ENCODE measurements around the gene TLE1.
A peak's percentile ranks its signal among the peaks of the same experiment; 100 is the strongest.

The TLE1 gene

DNA sequence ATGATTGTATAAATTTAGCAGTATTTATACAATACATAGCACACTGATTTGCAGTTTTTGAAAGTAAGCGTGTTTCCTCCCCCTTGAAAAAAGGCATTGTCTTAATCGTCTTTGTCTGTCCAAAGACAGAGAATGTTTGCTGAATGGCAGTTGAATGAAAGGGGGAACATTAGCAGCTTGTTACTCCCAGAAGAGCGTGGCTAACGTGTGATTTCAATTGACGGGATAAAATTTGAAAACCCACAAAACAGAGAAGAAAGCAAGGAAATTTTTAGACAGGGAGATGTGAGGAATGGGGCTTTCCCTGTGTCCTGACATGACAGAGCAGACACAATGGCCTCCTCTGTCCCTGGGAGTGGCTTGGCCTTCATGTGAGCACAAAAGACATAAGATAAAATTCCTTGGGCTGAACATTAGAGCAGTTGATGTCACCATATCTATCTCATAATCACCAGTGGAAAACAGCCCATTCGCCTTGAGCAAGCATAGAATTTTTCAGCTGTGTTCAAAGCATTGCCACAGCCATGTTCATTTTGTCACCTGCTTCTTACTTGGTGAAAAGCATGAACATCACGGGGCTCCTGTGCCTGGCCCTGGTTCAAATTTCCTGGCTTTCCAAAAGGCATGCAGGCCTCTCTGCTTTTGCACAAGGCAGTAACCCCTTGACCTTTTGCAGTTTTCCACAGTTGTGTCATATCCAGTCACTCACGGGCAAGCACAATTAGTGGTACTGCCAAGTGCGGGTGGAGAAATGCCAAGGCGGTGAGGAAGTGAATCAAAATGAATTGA lies 126.9 kb downstream of the TLE1 start:
- Histone ChIP-seq H3K4me1 (ENCODE audit: control insufficient read depth, low read depth, low read length) (peaks cover 6% of the 10 kb centered on the region), H3K27me3 (ENCODE audit: control insufficient read depth, insufficient read depth, low read length) (no peaks in the 10 kb centered on the region), H3K9ac (ENCODE audit: low read length) (no peak overlapping the region), H3K4me3 (ENCODE audit: low read length) (no peak overlapping the region), H3K9me3 (ENCODE audit: control insufficient read depth, low read depth, low read length) (no peaks in the 10 kb centered on the region), H3K27ac (ENCODE audit: low read length) (no peak overlapping the region), H3K36me3 (ENCODE audit: control insufficient read depth, low read depth, low read length) (no peaks in the 10 kb centered on the region)

- no peak overlapping the region for H3K27ac ChIP-seq (ENCODE audit: low read length)
Observed at GRCh38 chr9:81560851-81561732, 128.3 kb downstream of the TLE1 start.

DNA sequence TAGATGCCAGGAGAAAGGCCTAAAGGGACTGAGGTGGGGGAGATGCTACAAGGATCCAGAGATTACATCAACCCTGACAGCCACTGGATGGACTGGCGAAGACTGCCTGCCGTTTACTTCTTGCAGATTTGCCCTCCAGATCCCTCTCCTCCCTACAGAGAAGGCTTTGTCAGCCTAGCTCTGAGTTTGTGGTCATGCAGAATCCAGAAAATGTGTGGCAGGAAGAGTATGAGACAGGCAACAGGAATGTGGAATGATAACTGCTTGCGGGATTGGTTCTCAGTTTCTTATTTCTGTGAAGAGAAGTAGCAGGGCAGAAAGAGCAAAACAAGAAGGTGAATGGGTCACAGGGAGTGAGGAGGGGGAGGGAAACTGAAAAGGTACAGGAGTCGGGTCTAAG lies 129.6 kb downstream of the TLE1 start:
- H3K27ac ChIP-seq (ENCODE audit: low read length), result no peak overlapping the region
- H3K36me3 ChIP-seq (ENCODE audit: control insufficient read depth, low read depth, low read length), result no peaks in the 10 kb centered on the region
- no peak overlapping the region for H3K4me3 ChIP-seq (ENCODE audit: low read length)
- H3K9me3 ChIP-seq (ENCODE audit: control insufficient read depth, low read depth, low read length), result no peaks in the 10 kb centered on the region
- H3K4me1 ChIP-seq (ENCODE audit: control insufficient read depth, low read depth, low read length), result peaks cover 6% of the 10 kb centered on the region
- H3K27me3 ChIP-seq (ENCODE audit: control insufficient read depth, insufficient read depth, low read length), result no peaks in the 10 kb centered on the region
- H3K9ac ChIP-seq (ENCODE audit: low read length), result no peak overlapping the region

More at GRCh38 chr9:81560851-81561732, 128.3 kb downstream of the TLE1 start:
- H3K9me3 ChIP-seq (ENCODE audit: control insufficient read depth, low read depth, low read length), result no peaks in the 10 kb centered on the region
- no peaks in the 10 kb centered on the region for H3K27me3 ChIP-seq (ENCODE audit: control insufficient read depth, insufficient read depth, low read length)
- no peak overlapping the region for H3K4me3 ChIP-seq (ENCODE audit: low read length)
- H3K36me3 ChIP-seq (ENCODE audit: control insufficient read depth, low read depth, low read length), result no peaks in the 10 kb centered on the region
- H3K4me1 ChIP-seq (ENCODE audit: control insufficient read depth, low read depth, low read length), result peaks cover 6% of the 10 kb centered on the region
- no peak overlapping the region for H3K9ac ChIP-seq (ENCODE audit: low read length)

GRCh38 chr9:81559197-81559596 lies 130.2 kb downstream of the TLE1 start:
- no peak overlapping the region for H3K27ac ChIP-seq (ENCODE audit: low read length)

GRCh38 chr9:81558091-81558830 lies 131.1 kb downstream of the TLE1 start:
- H3K4me1 ChIP-seq (ENCODE audit: control insufficient read depth, low read depth, low read length), result peaks cover 6% of the 10 kb centered on the region
- no peak overlapping the region for H3K9ac ChIP-seq (ENCODE audit: low read length)

More at GRCh38 chr9:81559197-81559596, 130.2 kb downstream of the TLE1 start:
- no peak overlapping the region for H3K4me3 ChIP-seq (ENCODE audit: low read length)
- H3K9ac ChIP-seq (ENCODE audit: low read length), result no peak overlapping the region
- no peaks in the 10 kb centered on the region for H3K36me3 ChIP-seq (ENCODE audit: control insufficient read depth, low read depth, low read length)
- peaks cover 6% of the 10 kb centered on the region for H3K4me1 ChIP-seq (ENCODE audit: control insufficient read depth, low read depth, low read length)
- no peaks in the 10 kb centered on the region for H3K9me3 ChIP-seq (ENCODE audit: control insufficient read depth, low read depth, low read length)
- H3K27me3 ChIP-seq (ENCODE audit: control insufficient read depth, insufficient read depth, low read length), result no peaks in the 10 kb centered on the region

DNA sequence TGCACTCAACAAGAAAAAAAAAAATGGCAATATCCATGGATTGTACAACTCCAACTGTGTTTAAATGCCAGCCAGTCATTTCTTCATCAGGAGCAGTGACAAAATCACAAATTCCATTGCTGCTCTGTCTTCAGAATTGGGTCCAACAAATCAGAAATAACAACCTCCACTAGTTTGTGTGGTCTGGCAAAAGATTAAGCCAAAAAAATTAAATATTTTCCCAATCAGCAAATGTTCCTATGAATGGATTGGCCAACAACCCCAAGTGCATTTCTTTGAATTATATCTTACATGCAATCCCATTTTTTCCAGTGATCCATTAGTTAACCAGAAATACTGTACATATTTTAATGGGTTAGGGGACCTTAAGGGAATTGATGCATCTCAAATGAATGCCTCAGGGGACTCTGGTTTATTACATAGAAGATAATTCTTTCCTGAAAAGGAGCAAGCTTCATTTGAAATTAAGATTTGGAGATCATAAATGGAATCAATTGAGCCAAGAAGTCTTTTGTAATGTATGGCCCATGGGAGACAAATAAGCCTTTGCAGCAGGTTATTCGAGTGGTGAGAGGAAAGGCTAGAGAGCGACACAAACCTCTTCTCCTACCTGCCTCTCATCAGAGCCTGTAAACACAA lies 131.8 kb downstream of the TLE1 start:
- Histone ChIP-seq H3K4me1 (ENCODE audit: control insufficient read depth, low read depth, low read length) (peaks cover 11% of the 10 kb centered on the region), H3K27ac (ENCODE audit: low read length) (no peak overlapping the region)

More at GRCh38 chr9:81558091-81558830, 131.1 kb downstream of the TLE1 start:
- H3K27me3 ChIP-seq (ENCODE audit: control insufficient read depth, insufficient read depth, low read length), result no peaks in the 10 kb centered on the region
- H3K9me3 ChIP-seq (ENCODE audit: control insufficient read depth, low read depth, low read length), result no peaks in the 10 kb centered on the region
- no peaks in the 10 kb centered on the region for H3K36me3 ChIP-seq (ENCODE audit: control insufficient read depth, low read depth, low read length)
- H3K4me3 ChIP-seq (ENCODE audit: low read length), result no peak overlapping the region
- no peak overlapping the region for H3K27ac ChIP-seq (ENCODE audit: low read length)

DNA sequence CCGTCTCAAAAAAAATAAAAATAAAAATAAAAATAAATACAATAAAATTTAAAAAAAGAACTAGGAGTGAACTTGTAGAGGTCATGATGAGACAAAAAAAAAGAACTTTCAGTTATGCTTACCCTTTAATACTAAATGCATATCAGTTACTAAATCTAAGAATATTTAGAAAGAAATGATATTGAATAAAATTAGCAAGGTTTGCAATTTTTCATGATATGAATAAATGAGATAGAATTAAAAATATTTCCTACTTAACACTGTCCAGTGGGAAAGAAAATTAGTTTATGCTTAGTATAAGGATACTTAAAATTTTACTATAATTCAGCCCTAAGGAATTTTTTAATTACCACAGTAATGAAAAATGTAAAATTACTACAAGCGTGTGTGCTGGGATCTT lies 132.4 kb downstream of the TLE1 start:
- Histone ChIP-seq H3K4me1 (ENCODE audit: control insufficient read depth, low read depth, low read length) (peaks cover 12% of the 10 kb centered on the region), H3K36me3 (ENCODE audit: control insufficient read depth, low read depth, low read length) (no peaks in the 10 kb centered on the region), H3K4me3 (ENCODE audit: low read length) (no peak overlapping the region), H3K9ac (ENCODE audit: low read length) (no peak overlapping the region), H3K9me3 (ENCODE audit: control insufficient read depth, low read depth, low read length) (no peaks in the 10 kb centered on the region), H3K27me3 (ENCODE audit: control insufficient read depth, insufficient read depth, low read length) (no peaks in the 10 kb centered on the region), H3K27ac (ENCODE audit: low read length) (no peak overlapping the region)

More for the DNA sequence above, 131.8 kb downstream of the TLE1 start:
- Histone ChIP-seq H3K9ac (ENCODE audit: low read length) (no peak overlapping the region), H3K4me3 (ENCODE audit: low read length) (no peak overlapping the region), H3K9me3 (ENCODE audit: control insufficient read depth, low read depth, low read length) (no peaks in the 10 kb centered on the region), H3K36me3 (ENCODE audit: control insufficient read depth, low read depth, low read length) (no peaks in the 10 kb centered on the region), H3K27me3 (ENCODE audit: control insufficient read depth, insufficient read depth, low read length) (no peaks in the 10 kb centered on the region)

- H3K27me3 ChIP-seq (ENCODE audit: control insufficient read depth, insufficient read depth, low read length), result no peaks in the 10 kb centered on the region
- no peak overlapping the region for H3K27ac ChIP-seq (ENCODE audit: low read length)
- H3K4me1 ChIP-seq (ENCODE audit: control insufficient read depth, low read depth, low read length), result peaks cover 26% of the 10 kb centered on the region
- H3K9me3 ChIP-seq (ENCODE audit: control insufficient read depth, low read depth, low read length), result no peaks in the 10 kb centered on the region
- no peaks in the 10 kb centered on the region for H3K36me3 ChIP-seq (ENCODE audit: control insufficient read depth, low read depth, low read length)
- H3K9ac ChIP-seq (ENCODE audit: low read length), result no peak overlapping the region
- no peak overlapping the region for H3K4me3 ChIP-seq (ENCODE audit: low read length)
Observed at GRCh38 chr9:81552581-81552991, 136.8 kb downstream of the TLE1 start.

DNA sequence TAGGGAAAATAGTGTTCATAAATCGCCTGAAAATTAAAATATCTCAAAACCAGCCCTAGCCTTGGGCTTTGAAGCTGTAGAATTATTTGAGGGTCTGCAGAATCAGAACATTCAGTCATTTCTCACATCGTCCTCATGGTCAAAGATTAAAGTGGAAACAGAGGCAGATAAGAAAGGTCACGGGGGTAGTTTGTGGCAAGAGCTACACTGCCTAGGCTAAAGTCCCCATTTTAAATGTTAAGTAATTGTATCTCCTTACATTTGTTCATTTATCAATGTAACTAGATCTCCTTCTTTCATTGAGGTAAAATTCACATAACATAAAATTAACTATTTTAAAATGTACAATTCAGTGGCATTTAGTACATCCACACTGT lies 139.2 kb downstream of the TLE1 start:
- Histone ChIP-seq H3K9ac (ENCODE audit: low read length) (peak overlapping the region; percentile 28), H3K9me3 (ENCODE audit: control insufficient read depth, low read depth, low read length) (no peaks in the 10 kb centered on the region), H3K36me3 (ENCODE audit: control insufficient read depth, low read depth, low read length) (no peaks in the 10 kb centered on the region), H3K27me3 (ENCODE audit: control insufficient read depth, insufficient read depth, low read length) (no peaks in the 10 kb centered on the region), H3K4me3 (ENCODE audit: low read length) (peak overlapping the region; percentile 38), H3K4me1 (ENCODE audit: control insufficient read depth, low read depth, low read length) (peaks cover 41% of the 10 kb centered on the region), H3K27ac (ENCODE audit: low read length) (peak overlapping the region; percentile 32)

DNA sequence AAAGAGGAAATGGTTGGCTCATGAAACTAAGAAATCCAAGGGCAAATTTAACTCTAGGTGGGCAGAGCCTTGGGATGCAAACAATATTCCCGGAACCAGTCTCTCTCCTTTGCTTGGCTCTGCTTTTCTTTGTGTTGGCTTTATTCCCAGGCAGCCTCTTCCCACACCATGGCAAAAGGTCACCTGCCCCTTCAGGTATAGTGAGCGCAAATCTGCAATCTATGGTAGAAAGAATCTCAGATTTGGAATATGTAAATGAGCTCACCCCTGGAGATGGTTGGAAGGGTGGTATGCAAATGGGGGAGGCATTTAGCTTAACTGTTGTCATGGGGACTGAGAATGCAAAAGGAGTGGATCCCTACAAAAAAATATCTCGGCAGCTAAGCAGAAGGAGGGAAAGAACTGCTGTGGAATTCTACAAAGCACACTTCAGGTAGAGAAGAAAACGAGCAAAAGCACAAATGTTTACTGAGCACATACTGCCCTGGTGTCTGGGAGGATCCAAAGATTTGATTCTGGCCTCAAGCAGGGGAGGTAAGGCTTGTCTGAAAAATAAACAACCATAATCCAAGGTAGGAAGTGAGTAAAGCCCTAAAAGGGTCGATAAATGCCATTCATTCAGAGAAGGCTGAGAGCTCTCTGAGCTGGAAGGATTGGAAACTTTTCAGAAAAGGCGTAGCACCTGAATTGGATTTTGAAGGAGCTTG lies 139.7 kb downstream of the TLE1 start:
- Histone ChIP-seq H3K9me3 (ENCODE audit: control insufficient read depth, low read depth, low read length) (no peaks in the 10 kb centered on the region), H3K4me1 (ENCODE audit: control insufficient read depth, low read depth, low read length) (peaks cover 41% of the 10 kb centered on the region), H3K27ac (ENCODE audit: low read length) (peak overlapping the region; percentile 32), H3K36me3 (ENCODE audit: control insufficient read depth, low read depth, low read length) (no peaks in the 10 kb centered on the region), H3K9ac (ENCODE audit: low read length) (peak overlapping the region; percentile 28), H3K27me3 (ENCODE audit: control insufficient read depth, insufficient read depth, low read length) (no peaks in the 10 kb centered on the region), H3K4me3 (ENCODE audit: low read length) (peak overlapping the region; percentile 38)

Measured in iPS-18a (cell line).